ENCODE results near the gene RAB3IL1.

DNA sequence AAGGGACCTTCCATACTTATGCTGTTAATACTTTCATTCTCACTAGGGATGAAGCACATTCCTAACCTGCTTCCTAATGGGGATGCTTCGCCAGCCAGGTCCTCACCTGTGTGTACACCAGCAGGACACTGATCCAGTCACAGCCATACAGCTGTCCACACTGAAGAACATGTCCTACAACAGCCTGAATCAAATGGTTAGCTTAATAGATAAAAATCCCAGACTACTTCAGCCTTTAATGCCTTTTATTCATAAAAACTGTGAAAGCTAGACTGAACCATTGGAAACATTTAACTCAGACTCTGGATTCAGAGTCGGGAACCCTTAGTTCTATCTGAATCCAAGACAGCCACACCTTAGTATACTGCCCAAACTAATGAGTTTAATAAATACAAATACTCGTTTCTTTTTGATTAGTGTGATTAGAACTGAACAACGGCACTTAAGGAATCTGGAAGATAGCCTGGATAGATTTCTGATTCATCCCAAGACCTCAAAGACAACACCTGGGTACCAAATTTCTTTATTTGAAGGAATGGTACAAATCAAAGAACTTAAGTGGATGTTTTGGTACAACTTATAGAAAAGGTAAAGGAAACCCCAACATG lies 46.8 kb upstream of the RAB3IL1 start:
- TF ChIP-seq, protein P1, sequence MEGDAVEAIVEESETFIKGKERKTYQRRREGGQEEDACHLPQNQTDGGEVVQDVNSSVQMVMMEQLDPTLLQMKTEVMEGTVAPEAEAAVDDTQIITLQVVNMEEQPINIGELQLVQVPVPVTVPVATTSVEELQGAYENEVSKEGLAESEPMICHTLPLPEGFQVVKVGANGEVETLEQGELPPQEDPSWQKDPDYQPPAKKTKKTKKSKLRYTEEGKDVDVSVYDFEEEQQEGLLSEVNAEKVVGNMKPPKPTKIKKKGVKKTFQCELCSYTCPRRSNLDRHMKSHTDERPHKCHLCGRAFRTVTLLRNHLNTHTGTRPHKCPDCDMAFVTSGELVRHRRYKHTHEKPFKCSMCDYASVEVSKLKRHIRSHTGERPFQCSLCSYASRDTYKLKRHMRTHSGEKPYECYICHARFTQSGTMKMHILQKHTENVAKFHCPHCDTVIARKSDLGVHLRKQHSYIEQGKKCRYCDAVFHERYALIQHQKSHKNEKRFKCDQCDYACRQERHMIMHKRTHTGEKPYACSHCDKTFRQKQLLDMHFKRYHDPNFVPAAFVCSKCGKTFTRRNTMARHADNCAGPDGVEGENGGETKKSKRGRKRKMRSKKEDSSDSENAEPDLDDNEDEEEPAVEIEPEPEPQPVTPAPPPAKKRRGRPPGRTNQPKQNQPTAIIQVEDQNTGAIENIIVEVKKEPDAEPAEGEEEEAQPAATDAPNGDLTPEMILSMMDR (conservative IDR thresholded peaks at IDR 0.05; ENCODE audit: low read length) = no peak
- TF ChIP-seq EZH2phosphoT487 (IDR thresholded peaks at IDR 0.05; ENCODE audit: borderline replicate concordance) = no peak
